RWPE2 (cell line): ENCODE data around the gene SLC35G3.
"Not testable (repeated sequence)": the region's sequence is repeated elsewhere in the genome, so short reads cannot be mapped to it uniquely, and the experiment has no call there.

Experiments used
- ATAC-seq: fragments of 200-7000 bp; cut with Tn5 transposase; 3 replicates; pipeline ENCODE4 v1.9.1; 2021; ENCODE audit warnings: low read depth
- DNase-seq: peaks from one replicate; pipeline ENCODE4 v3.0.0-alpha.2; 2020; ENCODE audit warnings: low spot score
- H3K27ac ChIP-seq: fragments of 450-650 bp; 2 replicates; pipeline ENCODE4 v1.5.1; 2017; ENCODE audit warnings: mild to moderate bottlenecking; ENCODE audit not compliant: poor library complexity, severe bottlenecking
- H3K27me3 ChIP-seq: fragments of 250-450 bp; sonication (Bioruptor Pico); 2 replicates; pipeline ENCODE4 v1.5.1; 2021; ENCODE audit warnings: mild to moderate bottlenecking, moderate library complexity; ENCODE audit not compliant: insufficient read depth, poor library complexity, severe bottlenecking
- H3K36me3 ChIP-seq: fragments of 250-450 bp; sonication (Bioruptor Pico); 2 replicates; pipeline ENCODE4 v1.5.1; 2020; ENCODE audit warnings: low read depth, mild to moderate bottlenecking, moderate library complexity
- H3K4me1 ChIP-seq: fragments of 250-450 bp; sonication (Bioruptor Pico); 2 replicates; pipeline ENCODE4 v1.5.1; 2021; ENCODE audit warnings: mild to moderate bottlenecking, moderate library complexity; ENCODE audit not compliant: insufficient read depth, poor library complexity, severe bottlenecking
- H3K4me3 ChIP-seq: fragments of 250-450 bp; sonication (Bioruptor Pico); 2 replicates; pipeline ENCODE4 v1.5.1; 2021; ENCODE audit warnings: mild to moderate bottlenecking, moderate library complexity; ENCODE audit not compliant: severe bottlenecking
- H3K9me3 ChIP-seq: fragments of 250-450 bp; sonication (Bioruptor Pico); 2 replicates; pipeline ENCODE4 v1.5.1; 2021; ENCODE audit warnings: mild to moderate bottlenecking, moderate library complexity; ENCODE audit not compliant: severe bottlenecking
- TF ChIP-seq, protein P1 (sequence below): fragments of 450-650 bp; IDR thresholded peaks from one replicate; pipeline ENCODE4 v1.5.1; 2017; ENCODE audit warnings: mild to moderate bottlenecking, moderate library complexity; ENCODE audit not compliant: poor library complexity, severe bottlenecking

The SLC35G3 gene

DNA sequence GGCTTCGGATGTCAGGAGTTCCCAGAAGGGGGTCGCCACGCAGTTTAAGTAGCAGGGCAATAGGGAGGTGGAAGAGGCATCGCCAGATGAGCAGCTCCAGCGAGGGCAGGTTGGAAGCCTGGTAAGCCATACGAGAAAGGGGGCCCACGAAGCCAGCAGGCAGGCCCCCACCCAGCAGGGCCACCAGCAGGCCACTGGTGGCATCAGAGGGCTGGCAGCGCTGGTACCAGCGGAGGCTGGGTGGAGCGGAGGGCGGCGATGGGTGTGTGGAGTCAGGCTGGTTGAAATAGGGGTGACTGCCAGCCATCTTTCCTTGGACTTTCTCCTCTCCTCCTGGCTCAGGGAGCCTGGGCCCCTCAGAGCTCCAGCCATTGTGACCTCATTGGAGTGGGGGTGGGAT is at the start of gene SLC35G3:
Gene SLC35G3, minus strand, starts transcription at position 393 of the 400 bp plus-strand sequence. Its CDS starts 86 bp downstream, at position 307.
- not testable (repeated sequence) for H3K4me3 ChIP-seq, ATAC-seq, H3K9me3 ChIP-seq, H3K27me3 ChIP-seq, DNase-seq, H3K27ac ChIP-seq, H3K36me3 ChIP-seq, H3K4me1 ChIP-seq

DNA sequence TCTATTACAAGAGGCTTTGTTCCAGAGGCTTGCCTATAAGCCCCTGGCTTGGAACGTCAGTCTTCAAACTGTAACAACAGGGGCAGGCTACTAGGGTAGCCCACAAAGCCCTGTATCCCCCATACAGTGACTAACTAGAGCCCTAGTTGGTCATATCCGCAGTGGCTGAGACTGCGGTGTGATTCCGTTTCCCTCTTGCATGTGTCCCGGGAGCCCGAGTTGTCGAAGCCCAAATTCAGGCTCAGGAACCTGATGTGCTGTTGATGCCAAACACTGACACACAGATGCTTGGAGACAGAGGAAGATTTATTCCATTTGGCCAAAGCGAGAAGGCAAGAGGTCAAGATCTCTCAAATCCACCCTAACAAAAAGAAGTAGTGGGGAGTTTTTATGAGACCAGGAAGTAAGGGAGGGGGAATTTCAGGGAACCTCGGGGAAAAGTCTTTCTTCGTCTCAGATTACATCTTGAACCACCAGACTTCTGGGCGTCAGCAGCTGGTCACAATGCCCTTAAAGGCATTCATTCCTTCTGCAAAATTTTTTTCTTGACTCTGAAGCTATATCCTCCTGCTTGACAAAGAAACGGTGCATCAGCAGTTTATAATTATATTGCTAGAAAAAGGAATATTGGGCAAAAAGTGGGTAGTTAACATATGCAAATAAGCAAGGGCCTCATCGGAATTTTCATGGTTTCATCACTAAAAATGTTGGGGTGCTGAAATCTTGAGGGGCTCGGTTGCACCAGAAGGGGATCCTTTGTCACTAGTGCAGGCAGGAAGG is 49.6 kb upstream of the SLC35G3 start:
- Histone ChIP-seq H3K4me1 (peaks cover 23% of the 10 kb centered on the region), H3K4me3 (peak overlapping the region; percentile 85), H3K9me3 (no peaks in the 10 kb centered on the region), H3K36me3 (peaks cover 35% of the 10 kb centered on the region), H3K27ac (peak overlapping the region; percentile 97), H3K27me3 (no peaks in the 10 kb centered on the region)
- ATAC-seq (peak; percentile 5; the same call in 1 of the 3 replicates), DNase-seq (no peak)
- TF ChIP-seq, protein P1, sequence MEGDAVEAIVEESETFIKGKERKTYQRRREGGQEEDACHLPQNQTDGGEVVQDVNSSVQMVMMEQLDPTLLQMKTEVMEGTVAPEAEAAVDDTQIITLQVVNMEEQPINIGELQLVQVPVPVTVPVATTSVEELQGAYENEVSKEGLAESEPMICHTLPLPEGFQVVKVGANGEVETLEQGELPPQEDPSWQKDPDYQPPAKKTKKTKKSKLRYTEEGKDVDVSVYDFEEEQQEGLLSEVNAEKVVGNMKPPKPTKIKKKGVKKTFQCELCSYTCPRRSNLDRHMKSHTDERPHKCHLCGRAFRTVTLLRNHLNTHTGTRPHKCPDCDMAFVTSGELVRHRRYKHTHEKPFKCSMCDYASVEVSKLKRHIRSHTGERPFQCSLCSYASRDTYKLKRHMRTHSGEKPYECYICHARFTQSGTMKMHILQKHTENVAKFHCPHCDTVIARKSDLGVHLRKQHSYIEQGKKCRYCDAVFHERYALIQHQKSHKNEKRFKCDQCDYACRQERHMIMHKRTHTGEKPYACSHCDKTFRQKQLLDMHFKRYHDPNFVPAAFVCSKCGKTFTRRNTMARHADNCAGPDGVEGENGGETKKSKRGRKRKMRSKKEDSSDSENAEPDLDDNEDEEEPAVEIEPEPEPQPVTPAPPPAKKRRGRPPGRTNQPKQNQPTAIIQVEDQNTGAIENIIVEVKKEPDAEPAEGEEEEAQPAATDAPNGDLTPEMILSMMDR = no peak

DNA sequence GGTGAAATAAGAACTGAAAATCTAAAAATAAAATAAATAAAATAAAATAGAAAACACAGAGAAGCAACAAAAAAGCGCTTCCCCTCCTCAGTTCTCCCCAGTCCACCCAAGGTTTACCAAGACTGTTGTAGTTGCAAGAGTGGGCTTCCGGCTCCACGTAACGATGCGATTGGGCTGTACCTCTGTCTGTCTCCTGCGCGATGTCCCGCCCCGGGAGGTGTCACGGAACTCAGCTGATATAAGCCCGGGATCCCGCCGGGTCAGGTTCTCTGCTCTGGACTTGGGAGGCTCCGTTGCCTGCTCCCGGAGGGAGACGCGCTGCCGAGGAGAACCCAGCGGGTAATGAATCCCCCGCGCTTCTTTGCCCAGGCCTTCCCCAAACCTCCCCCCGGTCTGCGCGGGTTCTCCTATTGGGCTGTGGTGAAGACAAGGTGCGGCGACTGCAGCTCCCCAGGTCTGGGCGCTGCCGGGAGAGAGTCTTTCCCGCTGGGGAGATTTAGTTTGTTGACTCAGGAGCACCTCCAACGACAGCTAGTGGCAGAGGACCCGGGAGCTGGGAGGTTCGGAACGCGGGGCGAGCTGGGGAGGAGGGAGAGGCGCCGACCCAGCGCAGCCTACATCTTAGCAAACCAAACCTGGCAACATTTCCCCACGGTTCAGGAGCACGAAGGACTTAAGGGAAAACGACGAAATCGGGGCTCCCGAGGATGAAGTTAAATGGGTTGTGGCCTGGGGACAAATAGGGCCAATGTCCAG is 48.8 kb upstream of the SLC35G3 start, which contains the start of gene SLFN5:
Gene SLFN5, plus strand, starts transcription at position 268 of the 756 bp plus-strand sequence. CDS start 15,619 bp downstream, outside the sequence.
- H3K27me3 ChIP-seq = no peaks in the 10 kb centered on the region
- peak; percentile 75 for ATAC-seq
- no peaks in the 10 kb centered on the region for H3K9me3 ChIP-seq
- peak; percentile 90 for DNase-seq
- H3K27ac ChIP-seq = peak within 1 kb of the TSS; percentile 97
- peaks cover 28% of the 10 kb centered on the region for H3K36me3 ChIP-seq
- H3K4me1 ChIP-seq = peaks cover 29% of the 10 kb centered on the region
- peak within 1 kb of the TSS; percentile 85 for H3K4me3 ChIP-seq
- TF ChIP-seq, protein P1 = no peak

DNA sequence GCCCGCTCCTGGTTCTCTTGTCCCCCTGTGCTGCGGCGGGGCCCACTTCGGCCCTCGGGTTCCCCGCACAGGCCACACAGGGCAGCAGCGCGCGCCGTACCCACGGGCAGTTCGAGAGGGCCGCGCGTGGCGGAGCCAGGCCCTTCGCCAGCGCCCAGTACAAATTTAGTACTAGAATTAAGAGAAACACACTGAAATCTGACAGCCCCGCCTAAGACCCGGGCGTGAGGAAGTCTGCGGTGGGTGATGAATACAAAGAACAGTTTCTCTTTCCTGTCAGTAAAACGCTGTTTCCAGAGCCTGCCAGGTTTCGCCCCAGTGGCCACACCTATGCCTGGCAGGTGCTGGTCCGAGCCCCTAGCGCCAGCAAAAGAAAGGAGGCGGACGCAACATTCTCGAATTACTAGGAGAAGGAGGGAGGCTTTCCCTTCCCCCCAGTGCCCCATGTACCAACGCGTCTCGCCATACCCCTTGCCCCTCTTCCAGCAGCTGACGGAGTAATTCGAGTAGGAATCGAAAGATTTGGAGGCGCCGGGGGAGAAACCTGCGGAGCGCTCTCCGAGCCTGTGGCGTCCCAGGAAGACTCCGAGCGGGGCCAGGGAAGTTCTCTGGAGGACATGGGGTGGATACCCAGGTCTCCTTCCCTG is 48.1 kb upstream of the SLC35G3 start:
- peaks cover 21% of the 10 kb centered on the region for H3K36me3 ChIP-seq
- peaks cover 29% of the 10 kb centered on the region for H3K4me1 ChIP-seq
- peak overlapping the region; percentile 85 for H3K4me3 ChIP-seq
- TF ChIP-seq, protein P1 = peak; percentile 35
- no peaks in the 10 kb centered on the region for H3K9me3 ChIP-seq
- no peaks in the 10 kb centered on the region for H3K27me3 ChIP-seq
- peak overlapping the region; percentile 97 for H3K27ac ChIP-seq
- peak; percentile 57 for ATAC-seq
- DNase-seq = peak; percentile 87

DNA sequence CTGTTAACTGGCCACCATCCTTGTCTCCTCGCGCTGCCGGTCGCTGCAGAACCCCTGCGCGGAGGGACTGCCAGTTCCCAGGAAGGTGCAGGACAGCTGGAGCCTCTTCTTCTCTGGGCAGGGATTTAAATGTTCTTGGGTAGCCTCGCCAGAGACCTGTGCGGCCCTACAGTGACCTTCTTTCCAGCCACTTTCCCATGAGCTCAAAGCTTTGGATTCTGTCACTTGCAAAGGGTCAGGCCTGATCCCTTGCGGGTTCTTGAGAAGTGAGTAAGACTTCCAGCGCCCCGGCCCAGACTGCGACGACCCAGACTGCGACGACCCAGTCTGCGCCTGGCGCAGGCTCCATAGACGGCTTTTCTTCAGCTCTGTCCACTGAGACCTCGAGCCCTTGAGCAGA is 47.3 kb upstream of the SLC35G3 start:
- TF ChIP-seq, protein P1 = no peak
- H3K27ac ChIP-seq = peak overlapping the region; percentile 97
- ATAC-seq (no peak), DNase-seq (no peak)
- no peaks in the 10 kb centered on the region for H3K9me3 ChIP-seq
- no peaks in the 10 kb centered on the region for H3K27me3 ChIP-seq
- H3K4me3 ChIP-seq = no peak overlapping the region
- peaks cover 15% of the 10 kb centered on the region for H3K36me3 ChIP-seq
- H3K4me1 ChIP-seq = peaks cover 29% of the 10 kb centered on the region
